GM23338 (cell line): Measurements from ENCODE around the gene PHRF1. TPM values are rescaled to one million over a fixed set of nuclear protein-coding genes. Genes with fewer than 3 reads are reported as not detected.

Experiments used
- ATAC-seq: fragments of 200-7000 bp; cut with Tn5 transposase; 3 replicates; pipeline ENCODE4 v1.9.1; 2020
- DNase-seq: peaks from one replicate; pipeline ENCODE4 v3.0.0-alpha.2; 2015; ENCODE audit warnings: low spot score
- H2AFZ ChIP-seq: fragments of 200-600 bp; sonication (generic); 2 replicates; pipeline ENCODE4 v1.8.0; 2016; ENCODE audit warnings: antibody characterized with exemption, mild to moderate bottlenecking, moderate library complexity
- H3F3A ChIP-seq: fragments of 200-600 bp; sonication (generic); replicated peaks from 2 replicates; pipeline ENCODE4 v1.8.0; 2017; ENCODE audit warnings: antibody characterized with exemption, mixed run types, low read depth
- H3K27ac ChIP-seq: fragments of 200-600 bp; sonication (generic); 2 replicates; pipeline ENCODE4 v1.6.1; 2016; ENCODE audit warnings: low read depth
- H3K27me3 ChIP-seq: fragments of 200-600 bp; sonication (generic); 2 replicates; pipeline ENCODE4 v1.8.0; 2016; ENCODE audit warnings: mild to moderate bottlenecking, mixed run types, moderate library complexity; ENCODE audit not compliant: insufficient read depth
- H3K36me3 ChIP-seq: fragments of 200-600 bp; sonication (generic); 2 replicates; pipeline ENCODE4 v1.8.0; 2016; ENCODE audit warnings: mild to moderate bottlenecking; ENCODE audit not compliant: insufficient read depth
- H3K4me1 ChIP-seq: fragments of 200-600 bp; sonication (generic); 2 replicates; pipeline ENCODE4 v1.8.0; 2016; ENCODE audit warnings: mild to moderate bottlenecking, moderate library complexity; ENCODE audit not compliant: insufficient read depth
- H3K4me2 ChIP-seq: fragments of 200-600 bp; sonication (generic); 2 replicates; pipeline ENCODE4 v1.7.1; 2017; ENCODE audit warnings: mixed run types
- H3K4me3 ChIP-seq: fragments of 200-600 bp; sonication (generic); 2 replicates; pipeline ENCODE4 v1.6.1; 2016; ENCODE audit warnings: mixed run types
- H3K79me2 ChIP-seq: fragments of 200-600 bp; sonication (generic); replicated peaks from 2 replicates; pipeline ENCODE4 v1.8.0; 2017; ENCODE audit warnings: mild to moderate bottlenecking; ENCODE audit not compliant: insufficient read depth
- H3K9me2 ChIP-seq: fragments of 200-600 bp; sonication (generic); 2 replicates; pipeline ENCODE4 v1.8.0; 2017; ENCODE audit not compliant: insufficient read depth
- H4K20me1 ChIP-seq: fragments of 200-600 bp; sonication (generic); replicated peaks from 2 replicates; pipeline ENCODE4 v1.8.0; 2017; ENCODE audit warnings: mild to moderate bottlenecking; ENCODE audit not compliant: insufficient read depth
- H3K27ac Mint-ChIP-seq: 2 replicates; pipeline ENCODE4 v1.8.0; 2020; ENCODE audit warnings: inconsistent platforms, mild to moderate bottlenecking, moderate library complexity, mixed read lengths
- H3K27me3 Mint-ChIP-seq: 3 replicates; pipeline ENCODE4 v1.8.0; 2022; ENCODE audit warnings: low read depth, mild to moderate bottlenecking, moderate library complexity, mixed read lengths, inconsistent platforms; ENCODE audit not compliant: insufficient read depth, poor library complexity
- H3K36me3 Mint-ChIP-seq: 3 replicates; pipeline ENCODE4 v1.8.0; 2021; ENCODE audit warnings: low read depth, mild to moderate bottlenecking, inconsistent platforms, moderate library complexity, mixed read lengths
- H3K4me1 Mint-ChIP-seq: 3 replicates; pipeline ENCODE4 v1.8.0; 2020; ENCODE audit warnings: mild to moderate bottlenecking, inconsistent platforms, mixed read lengths
- H3K4me3 Mint-ChIP-seq: 3 replicates; pipeline ENCODE4 v1.8.0; 2021; ENCODE audit warnings: moderate library complexity, mild to moderate bottlenecking, inconsistent platforms, mixed read lengths
- H3K9me3 Mint-ChIP-seq: 3 replicates; pipeline ENCODE4 v1.8.0; 2020; ENCODE audit warnings: moderate library complexity, mild to moderate bottlenecking, inconsistent platforms, mixed read lengths
- CREB1 ChIP-seq: fragments of 250-450 bp; sonication (Bioruptor Pico); IDR thresholded peaks from 2 replicates; pipeline ENCODE4 v1.5.0; 2020; ENCODE audit warnings: low read depth, mild to moderate bottlenecking, moderate library complexity
- CTCF ChIP-seq, 2 experiments: fragments of 200-600 bp in 1 of 2; sonication (generic) in 1 of 2; conservative IDR thresholded peaks; 2 replicates each; pipeline versions ENCODE4 v1.5.1 to v1.6.1; 2016 to 2017; ENCODE audit warnings: antibody characterized with exemption in 2 of 2, low read depth in 2 of 2, mild to moderate bottlenecking in 2 of 2, moderate library complexity in 1 of 2
- ETS1 ChIP-seq: IDR thresholded peaks from 2 replicates; pipeline ENCODE4 v1.6.1; 2016; ENCODE audit warnings: antibody characterized with exemption
- EZH2 ChIP-seq: fragments of 200-600 bp; sonication (generic); IDR thresholded peaks from one replicate; pipeline ENCODE4 v1.8.0; 2017; ENCODE audit warnings: antibody characterized with exemption, mild to moderate bottlenecking, low read depth; ENCODE audit not compliant: unreplicated experiment
- EZH2phosphoT487 ChIP-seq: fragments of 200-600 bp; sonication (generic); IDR thresholded peaks from one replicate; pipeline ENCODE4 v1.8.1; 2018; ENCODE audit warnings: antibody characterized with exemption; ENCODE audit not compliant: unreplicated experiment
- NANOG ChIP-seq: IDR thresholded peaks from 2 replicates; pipeline ENCODE4 v1.6.1; 2016; ENCODE audit warnings: antibody characterized with exemption, borderline replicate concordance
- POLR2AphosphoS5 ChIP-seq: IDR thresholded peaks from 2 replicates; pipeline ENCODE4 v1.6.1; 2016; ENCODE audit warnings: antibody characterized with exemption, low read depth
- REST ChIP-seq: IDR thresholded peaks from one replicate; pipeline ENCODE4 v1.6.1; 2018; ENCODE audit warnings: antibody characterized with exemption; ENCODE audit not compliant: unreplicated experiment
- STAT1 ChIP-seq: IDR thresholded peaks from one replicate; pipeline ENCODE4 v1.6.1; 2016; ENCODE audit warnings: antibody characterized with exemption; ENCODE audit not compliant: unreplicated experiment
- long read RNA-seq: library from polyadenylated mRNA; unstranded; transcript quantifications from one replicate; pipeline ENCODE4 v2.0.0, GENCODE V29; 2020; ENCODE audit not compliant: unreplicated experiment
- polyA plus RNA-seq: library from polyadenylated mRNA; unstranded; fragments of >200 nt; fragmentation: Nextera tagmentation; extraction: Ambion mirVana; gene quantifications from 2 replicates; pipeline ENCODE4 v1.2.1, GENCODE V29; 2016
- total RNA-seq: library from RNA; depleted of rRNA; stranded (reverse); fragments of >200 nt; shearing (Covaris generic); gene quantifications from 2 replicates; pipeline ENCODE4 v1.2.3, GENCODE V29; 2014; rRNA removed

PHRF1 gene
- total RNA-seq (33.9 and 45.9 TPM in 2 replicates), polyA plus RNA-seq (11.0 and 11.6 TPM in 2 replicates)
- long read RNA-seq, partial matches to known transcripts = 5 of 7 reads
- long read RNA-seq, other reads (novel, unspliced or antisense) = 2 of 7 reads

- ATAC-seq = peak; percentile 73
- peak; percentile 96 for DNase-seq
- Mint-ChIP-seq H3K27me3 (peaks cover 23% of the 10 kb centered on the region), H3K4me1 (peaks cover 30% of the 10 kb centered on the region), H3K27ac (peak within 1 kb of the TSS; percentile 100), H3K9me3 (no peaks in the 10 kb centered on the region; the same call in 2 of the 3 replicates), H3K4me3 (peak within 1 kb of the TSS; percentile 90), H3K36me3 (peaks cover 2% of the 10 kb centered on the region)
- TF ChIP-seq STAT1 (no peak), REST (no peak), NANOG (no peak), EZH2phosphoT487 (no peak), POLR2AphosphoS5 (peak; percentile 58), CREB1 (CRISPR knock-in tag) (peak; percentile 27), ETS1 (peak; percentile 54; the same call in 1 of the 2 replicates)
- peak within 1 kb of the TSS; percentile 96 for H3K4me3 ChIP-seq
- peak within 1 kb of the TSS; percentile 94; the same call in 1 of the 2 replicates for H2AFZ ChIP-seq
- H3K4me1 ChIP-seq = peaks cover 12% of the 10 kb centered on the region
- H3K27me3 ChIP-seq = peaks cover 22% of the 10 kb centered on the region
- no peaks in the 10 kb centered on the region for H3K9me2 ChIP-seq
- H4K20me1 ChIP-seq = peaks cover 32% of the 10 kb centered on the region
- peaks cover 13% of the 10 kb centered on the region; the same call in 1 of the 2 replicates for H3F3A ChIP-seq
- peak within 1 kb of the TSS; percentile 97 for H3K27ac ChIP-seq
- H3K79me2 ChIP-seq = peaks cover 45% of the 10 kb centered on the region
- H3K36me3 ChIP-seq = no peaks in the 10 kb centered on the region
- H3K4me2 ChIP-seq = peak within 1 kb of the TSS; percentile 99
These were observed at the start of gene PHRF1 for GRCh38 chr11:575996-576768. Gene PHRF1, plus strand, starts transcription at chr11:576470. Its CDS starts 5,043 bp downstream, at chr11:581513.

GRCh38 chr11:528166-528814 is 48.0 kb upstream of the PHRF1 start:
- ATAC-seq (no peak), DNase-seq (no peak)
- peaks cover 12% of the 10 kb centered on the region for H3K36me3 Mint-ChIP-seq
- H4K20me1 ChIP-seq = no peaks in the 10 kb centered on the region
- H3K27ac Mint-ChIP-seq = no peak overlapping the region
- peaks cover 8% of the 10 kb centered on the region; the same call in 2 of the 3 replicates for H3K9me3 Mint-ChIP-seq
- no peaks in the 10 kb centered on the region for H3K27me3 ChIP-seq
- H3K4me1 ChIP-seq = no peaks in the 10 kb centered on the region
- H3K36me3 ChIP-seq = no peaks in the 10 kb centered on the region
- no peaks in the 10 kb centered on the region for H3K4me1 Mint-ChIP-seq
- H3K79me2 ChIP-seq = no peaks in the 10 kb centered on the region
- no peaks in the 10 kb centered on the region for H3F3A ChIP-seq
- H2AFZ ChIP-seq = no peak overlapping the region
- no peak overlapping the region for H3K4me2 ChIP-seq
- no peak overlapping the region for H3K4me3 ChIP-seq
- H3K27me3 Mint-ChIP-seq = peaks cover 11% of the 10 kb centered on the region
- H3K4me3 Mint-ChIP-seq = no peak overlapping the region
- H3K9me2 ChIP-seq = 0 out of 2 replicates have a peak, but pooled peaks cover 3% of the 10 kb centered on the region
- H3K27ac ChIP-seq = no peak overlapping the region
- no peak for TF ChIP-seq REST
- no peak for TF ChIP-seq CREB1 (CRISPR knock-in tag)
- TF ChIP-seq EZH2phosphoT487 = no peak
- TF ChIP-seq POLR2AphosphoS5 = no peak
- TF ChIP-seq CTCF (conservative IDR thresholded peaks at IDR 0.05; ENCODE audit: low read depth in 2 of 2) = no peak
- TF ChIP-seq EZH2 = no peak
- TF ChIP-seq NANOG = no peak
